Measurements from ENCODE around the gene KLHDC8A. TPM values are rescaled to one million over a fixed set of nuclear protein-coding genes. Genes with fewer than 3 reads are reported as not detected.

Gene KLHDC8A
- 0.08 and 1.2 TPM in 2 replicates for total RNA-seq

GRCh38 chr1:205356440-205357139 lies at the start of gene KLHDC8A:
Gene KLHDC8A, minus strand, starts transcription at chr1:205356922. Its CDS starts 13,318 bp downstream, at chr1:205343604.

GRCh38 chr1:205321162-205321958 lies 35.4 kb downstream of the KLHDC8A start, which contains the start of gene NUAK2:
Gene NUAK2, minus strand, starts transcription at chr1:205321745. Its CDS starts 117 bp downstream, at chr1:205321628.

Other genes with a start within 250 kb of the KLHDC8A start
- 13.2 and 13.8 TPM in 2 replicates for gene RBBP5, start 234.9 kb downstream of the KLHDC8A start, total RNA-seq
- gene DSTYK, start 145.2 kb downstream of the KLHDC8A start, total RNA-seq = 7.4 and 14.4 TPM in 2 replicates
- gene TMCC2, start 129.0 kb downstream of the KLHDC8A start, total RNA-seq = 3.0 and 3.6 TPM in 2 replicates
- 2.1 and 13.1 TPM in 2 replicates for gene NUAK2, start 35.2 kb downstream of the KLHDC8A start, total RNA-seq
- gene LEMD1, start 65.1 kb upstream of the KLHDC8A start, total RNA-seq = not detected in 2 replicates
- under 0.01 TPM in 1 of 2 replicates, not detected in the other for gene BLACAT1, start 99.1 kb upstream of the KLHDC8A start, total RNA-seq
- gene CDK18, start 147.7 kb upstream of the KLHDC8A start, total RNA-seq = 2.7 and 5.9 TPM in 2 replicates

Data from epithelial cell of alveolus of lung (primary cell).